NCI-H226 (cell line): ENCODE data around the gene CXCR5.

Source experiments
- DNase-seq: peaks from one replicate; pipeline ENCODE4 v3.0.0-alpha.2; 2015

CXCR5 gene

DNA sequence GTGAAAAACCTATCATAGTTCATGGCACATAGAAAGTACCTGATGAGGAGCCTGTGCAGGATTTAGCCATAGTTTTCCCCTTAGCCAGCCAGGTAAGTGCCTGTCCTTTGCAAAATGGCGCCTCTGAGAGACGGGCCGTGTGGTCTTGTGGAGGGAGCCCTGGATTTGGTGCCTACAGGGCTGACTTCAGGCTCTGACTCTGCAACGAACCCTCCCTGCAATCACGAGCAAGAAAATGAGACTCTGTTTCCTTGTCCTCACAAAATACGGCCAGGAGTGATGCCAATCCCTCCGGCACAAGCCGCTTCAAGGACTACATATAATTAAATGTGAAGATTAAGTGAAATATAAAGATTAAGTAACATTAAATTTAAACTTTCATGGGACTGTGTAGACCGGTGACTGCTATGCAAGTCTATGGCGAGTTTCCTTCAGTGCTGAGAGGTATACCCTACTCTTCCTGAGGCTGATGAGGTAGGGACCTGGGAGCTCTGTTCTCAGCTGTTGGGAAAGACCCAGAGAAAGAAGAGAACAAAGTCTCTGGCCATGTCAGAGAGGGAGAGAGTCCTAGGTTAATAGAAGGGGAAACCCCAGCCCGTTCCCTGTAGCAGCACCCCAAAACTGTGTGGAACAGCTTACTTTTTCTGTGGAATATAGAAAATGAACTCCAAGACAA is 6.1 kb upstream of the CXCR5 start:
- DNase-seq = no peak

DNA sequence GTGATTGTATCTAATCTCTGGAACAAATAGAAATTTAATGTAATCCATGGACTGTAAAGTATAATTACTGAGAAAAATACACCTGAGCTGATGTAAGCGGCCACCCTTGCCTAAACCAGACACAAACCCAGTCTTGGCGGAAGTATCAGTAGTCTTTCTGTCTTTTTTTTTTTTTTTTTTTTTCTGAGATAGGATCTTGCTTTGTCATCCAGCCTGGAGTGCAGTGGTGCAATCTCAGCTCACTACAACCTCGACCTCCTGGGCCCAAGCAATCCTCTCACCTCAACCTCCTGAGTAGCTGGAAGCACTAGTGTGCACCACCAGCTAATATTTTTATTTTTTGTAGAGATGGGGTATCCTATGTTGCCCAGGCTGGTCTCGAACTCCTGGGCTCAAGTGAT is 5.5 kb upstream of the CXCR5 start:
- no peak for DNase-seq

DNA sequence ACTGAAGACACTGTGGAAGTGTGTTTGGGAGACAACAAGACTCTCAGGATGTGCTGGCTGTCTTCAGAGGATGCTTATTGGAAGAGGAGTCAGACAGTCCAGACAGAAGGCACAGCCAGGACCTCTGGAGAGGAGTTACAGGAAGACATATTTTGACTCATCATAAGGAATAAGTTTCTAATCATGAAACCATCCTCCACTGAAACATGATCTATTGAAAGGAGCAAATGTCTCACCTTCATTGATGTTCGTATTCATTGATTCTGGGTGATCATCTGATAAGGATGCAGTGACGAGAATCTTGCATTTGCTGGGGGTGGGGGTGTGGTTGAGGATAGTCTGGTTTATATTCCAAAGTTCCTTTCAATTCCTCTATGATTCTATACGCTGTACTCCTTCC is 2.5 kb upstream of the CXCR5 start:
- DNase-seq = no peak

DNA sequence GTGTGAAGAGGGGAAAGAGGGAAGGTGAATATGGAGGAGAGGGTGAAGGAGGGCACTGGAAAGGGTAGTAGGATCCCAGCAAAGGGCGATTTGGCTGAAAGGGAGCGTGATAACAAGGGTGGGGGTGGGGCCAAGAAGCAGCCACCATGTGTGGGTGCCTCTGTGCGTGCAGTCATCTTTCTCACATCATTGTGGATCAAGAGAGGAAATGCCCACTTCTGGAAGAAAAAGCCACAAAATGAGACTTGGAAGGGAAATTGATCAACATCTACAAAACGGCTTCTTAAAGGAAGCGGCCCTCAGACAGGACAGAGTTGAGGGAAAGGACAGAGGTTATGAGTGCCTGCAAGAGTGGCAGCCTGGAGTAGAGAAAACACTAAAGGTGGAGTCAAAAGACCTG is 1.2 kb upstream of the CXCR5 start:
- no peak for DNase-seq

DNA sequence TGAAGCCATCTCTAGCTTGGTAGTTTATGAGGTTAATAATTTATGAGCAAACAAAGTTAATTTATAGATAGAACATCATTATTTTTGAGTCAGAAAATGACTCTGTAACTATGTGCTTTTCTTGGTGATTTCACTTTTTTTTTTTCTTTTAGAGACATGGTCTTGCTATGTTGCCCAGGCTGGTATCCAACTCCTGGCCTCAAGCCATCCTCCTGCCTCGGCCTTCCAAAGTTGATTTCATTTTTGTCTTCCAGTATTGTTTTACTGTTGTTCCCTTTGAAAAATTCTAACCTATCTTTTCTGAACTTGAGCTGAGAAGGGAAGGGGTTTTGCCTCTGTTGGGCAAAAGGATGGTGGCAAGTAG is 706 bp upstream of the CXCR5 start:
- DNase-seq = no peak

DNA sequence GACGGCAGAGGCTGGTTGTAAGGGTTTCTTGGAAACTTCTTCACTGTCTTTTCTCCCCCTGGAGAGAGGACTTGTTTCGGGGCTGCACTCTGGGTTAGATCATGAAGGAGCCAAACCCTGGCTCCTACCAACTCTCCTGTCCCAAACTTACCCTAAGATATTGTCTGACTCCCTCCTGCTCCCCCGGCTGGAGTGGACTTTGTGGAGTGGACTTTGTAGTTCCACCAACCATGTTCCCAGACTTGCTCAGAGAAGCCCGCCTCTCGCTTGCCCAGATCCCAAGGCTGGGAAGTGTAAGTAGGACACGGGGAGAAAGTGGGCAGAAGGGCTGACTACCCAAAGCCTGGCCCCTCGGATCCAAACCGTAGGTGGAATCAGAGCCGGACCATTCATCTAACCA is 1.2 kb downstream of the CXCR5 start:
- DNase-seq = no peak

DNA sequence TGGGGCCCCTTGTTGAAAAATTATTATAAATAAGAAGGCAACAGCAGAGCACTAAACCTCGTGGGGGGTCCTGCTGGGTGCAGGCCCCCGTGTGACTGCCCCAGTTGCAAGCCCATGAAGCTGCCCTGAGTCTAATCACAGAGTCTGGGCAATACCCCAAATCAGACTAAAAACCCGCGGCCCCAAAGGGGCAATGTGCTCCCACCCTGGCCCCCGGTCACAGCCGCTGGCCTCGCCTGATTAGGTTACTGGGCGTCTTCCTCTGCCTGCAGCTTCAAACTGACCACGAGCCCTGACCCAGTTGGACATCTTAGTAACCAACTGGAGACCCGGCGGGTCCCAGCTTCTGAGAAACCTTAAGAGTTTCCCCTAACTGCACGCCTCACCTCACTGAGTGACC is 1.6 kb downstream of the CXCR5 start:
- no peak for DNase-seq

DNA sequence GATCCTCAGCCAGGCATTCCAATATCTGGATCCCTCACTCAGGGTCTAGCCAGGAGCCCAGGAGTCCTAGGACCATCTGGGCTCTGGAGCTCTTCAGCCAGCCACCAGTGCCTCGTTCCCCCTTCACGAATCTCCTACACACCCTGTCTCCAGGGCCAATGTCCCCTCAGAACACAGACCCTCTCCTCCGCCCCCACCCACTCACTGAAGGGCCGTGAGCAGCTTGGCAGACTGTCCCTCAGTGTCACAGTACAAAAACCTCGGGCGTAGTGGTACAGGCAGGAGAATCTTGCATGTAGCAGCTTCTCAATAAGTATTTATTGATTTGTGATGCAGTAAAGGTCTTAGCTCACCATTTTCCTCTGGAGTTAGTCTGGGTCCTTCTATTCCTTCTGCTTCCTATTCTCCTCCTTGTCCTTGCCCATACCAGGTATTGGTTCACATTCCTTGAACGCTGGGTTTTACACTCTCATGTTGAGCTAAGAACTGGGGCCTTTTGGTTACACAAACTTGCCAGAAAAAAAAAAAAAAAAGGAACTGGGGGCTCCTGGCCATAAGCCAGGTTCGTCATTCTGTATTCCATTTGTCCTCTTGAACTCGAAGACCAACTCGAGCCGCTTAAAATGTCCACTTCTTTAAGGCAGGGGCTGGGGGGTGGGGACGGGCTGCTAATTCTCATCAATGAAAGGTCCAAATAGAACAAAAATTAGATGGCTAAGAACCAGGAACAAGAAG is 2.3 kb downstream of the CXCR5 start:
- no peak for DNase-seq

DNA sequence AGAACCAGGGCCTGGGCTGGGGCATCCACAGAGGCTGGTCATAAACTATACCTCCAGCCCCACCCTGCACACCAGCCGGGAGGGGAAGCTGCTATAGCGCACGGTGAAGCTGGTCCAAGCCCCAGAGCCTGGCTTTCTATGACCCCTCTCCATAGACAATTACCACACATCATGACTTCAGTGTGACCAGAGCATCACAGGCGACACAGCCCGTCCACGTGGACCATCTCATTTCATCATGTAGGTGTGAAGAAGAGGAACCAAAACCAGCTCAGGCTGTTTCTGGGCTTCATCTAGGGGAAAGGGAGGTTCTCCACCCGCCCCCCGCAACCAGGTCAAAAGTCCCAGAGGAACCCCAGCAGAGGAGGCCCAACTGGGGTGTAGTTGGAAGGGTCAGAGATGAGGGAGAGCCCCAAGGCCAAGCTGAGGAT is 3.0 kb downstream of the CXCR5 start:
- no peak for DNase-seq

DNA sequence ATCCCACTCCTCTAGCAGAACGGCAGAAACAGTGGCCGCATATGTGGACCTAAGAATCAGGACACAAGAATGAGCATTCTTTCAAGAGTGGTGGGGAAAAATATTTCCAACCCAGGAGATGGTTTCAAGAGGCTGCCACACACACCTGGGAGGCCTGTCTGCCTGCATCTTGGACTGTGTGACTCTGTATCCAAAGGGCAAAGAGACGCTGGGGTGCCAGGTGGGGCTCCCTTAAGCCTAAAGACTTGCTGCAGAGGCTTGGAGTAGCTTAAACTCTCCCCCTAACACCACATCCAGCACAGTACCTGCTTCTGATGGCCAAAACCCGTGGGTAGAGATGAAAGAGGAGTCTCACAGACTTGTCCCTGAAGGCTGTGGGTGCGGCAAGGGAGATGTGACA is 3.5 kb downstream of the CXCR5 start:
- no peak for DNase-seq

DNA sequence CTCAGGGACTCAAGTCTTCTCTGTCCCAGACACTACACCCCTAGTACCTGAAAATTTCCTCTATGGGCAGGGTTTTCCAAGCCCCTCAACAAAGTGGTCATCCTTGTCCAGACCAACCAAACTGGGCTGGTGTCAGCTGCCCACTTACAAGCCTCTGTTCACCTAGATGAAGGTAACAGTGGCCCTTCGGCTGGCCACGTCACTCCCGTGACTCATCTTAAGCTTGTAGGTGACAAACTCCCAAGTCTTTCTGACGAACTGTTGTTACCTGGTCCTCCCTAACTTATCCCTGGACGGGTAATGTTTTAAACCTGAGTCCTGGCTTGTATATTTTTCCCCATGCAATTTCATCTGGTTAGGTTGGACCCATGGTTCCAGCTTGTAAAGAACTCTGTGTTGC is 4.7 kb downstream of the CXCR5 start:
- DNase-seq = no peak

DNA sequence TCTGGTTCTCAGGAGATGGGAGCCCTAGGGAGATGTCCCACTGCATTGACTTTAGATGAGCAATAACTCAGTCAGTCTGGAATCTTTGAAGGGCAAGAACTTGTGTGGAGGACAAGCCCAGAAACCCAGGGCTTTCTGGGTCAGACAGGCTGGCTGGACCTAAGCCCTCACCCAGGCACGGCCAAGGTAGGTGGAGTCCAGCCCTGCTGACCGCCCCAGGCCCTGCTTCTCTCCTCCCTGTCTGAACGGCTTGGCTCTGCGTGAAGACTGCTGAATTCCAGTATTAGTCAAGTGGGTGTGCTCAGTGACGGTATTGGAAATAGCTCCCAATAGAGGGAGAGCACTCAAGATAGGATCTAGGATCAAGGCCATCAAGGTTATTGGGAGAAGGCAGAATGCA is 6.1 kb downstream of the CXCR5 start:
- no peak for DNase-seq

DNA sequence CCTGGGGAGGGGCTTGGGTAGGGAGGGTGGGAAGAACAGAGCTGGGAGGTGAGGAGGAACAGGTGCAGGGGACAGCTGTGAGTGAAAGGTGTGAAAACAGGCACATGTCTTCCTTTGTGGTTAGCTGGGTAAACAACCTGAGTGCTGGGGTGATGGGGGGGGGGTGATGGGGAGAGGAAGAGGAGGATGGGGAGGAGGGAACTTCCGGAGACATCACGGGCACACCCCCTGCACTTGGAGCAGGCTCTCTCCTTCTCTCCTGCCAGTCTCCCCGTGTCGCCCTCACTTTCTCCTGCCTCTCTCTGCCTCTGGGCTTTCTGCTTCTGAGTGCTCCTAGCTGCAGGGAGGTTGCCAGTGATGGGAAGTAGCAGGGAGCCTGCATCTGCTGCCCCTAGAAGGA is 8.8 kb downstream of the CXCR5 start:
- no peak for DNase-seq

DNA sequence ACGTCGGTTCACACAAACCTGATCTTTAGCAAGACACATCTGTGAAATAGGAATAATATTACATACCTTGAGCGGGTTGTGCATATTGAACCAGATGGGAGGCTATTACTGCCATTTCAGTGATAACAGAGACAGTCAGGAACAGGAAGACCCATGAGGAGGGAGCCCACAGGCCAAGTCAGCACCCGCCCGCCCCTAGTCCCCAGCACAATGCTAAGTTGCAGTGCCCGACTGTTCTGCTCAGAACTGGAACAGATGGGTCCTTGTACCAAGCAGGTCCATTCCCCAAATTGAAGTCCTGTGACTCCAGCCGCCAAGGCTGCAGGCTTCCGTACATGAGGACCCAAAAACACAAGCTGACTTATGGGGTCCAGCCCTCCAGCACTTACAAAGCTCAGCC is 9.3 kb downstream of the CXCR5 start:
- DNase-seq = no peak

DNA sequence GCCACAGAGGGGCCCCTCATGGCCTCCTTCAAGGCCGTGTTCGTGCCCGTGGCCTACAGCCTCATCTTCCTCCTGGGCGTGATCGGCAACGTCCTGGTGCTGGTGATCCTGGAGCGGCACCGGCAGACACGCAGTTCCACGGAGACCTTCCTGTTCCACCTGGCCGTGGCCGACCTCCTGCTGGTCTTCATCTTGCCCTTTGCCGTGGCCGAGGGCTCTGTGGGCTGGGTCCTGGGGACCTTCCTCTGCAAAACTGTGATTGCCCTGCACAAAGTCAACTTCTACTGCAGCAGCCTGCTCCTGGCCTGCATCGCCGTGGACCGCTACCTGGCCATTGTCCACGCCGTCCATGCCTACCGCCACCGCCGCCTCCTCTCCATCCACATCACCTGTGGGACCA is 10.0 kb downstream of the CXCR5 start:
- no peak for DNase-seq

DNA sequence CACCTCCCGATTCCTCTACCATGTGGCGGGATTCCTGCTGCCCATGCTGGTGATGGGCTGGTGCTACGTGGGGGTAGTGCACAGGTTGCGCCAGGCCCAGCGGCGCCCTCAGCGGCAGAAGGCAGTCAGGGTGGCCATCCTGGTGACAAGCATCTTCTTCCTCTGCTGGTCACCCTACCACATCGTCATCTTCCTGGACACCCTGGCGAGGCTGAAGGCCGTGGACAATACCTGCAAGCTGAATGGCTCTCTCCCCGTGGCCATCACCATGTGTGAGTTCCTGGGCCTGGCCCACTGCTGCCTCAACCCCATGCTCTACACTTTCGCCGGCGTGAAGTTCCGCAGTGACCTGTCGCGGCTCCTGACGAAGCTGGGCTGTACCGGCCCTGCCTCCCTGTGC is 10.5 kb downstream of the CXCR5 start:
- DNase-seq = no peak

DNA sequence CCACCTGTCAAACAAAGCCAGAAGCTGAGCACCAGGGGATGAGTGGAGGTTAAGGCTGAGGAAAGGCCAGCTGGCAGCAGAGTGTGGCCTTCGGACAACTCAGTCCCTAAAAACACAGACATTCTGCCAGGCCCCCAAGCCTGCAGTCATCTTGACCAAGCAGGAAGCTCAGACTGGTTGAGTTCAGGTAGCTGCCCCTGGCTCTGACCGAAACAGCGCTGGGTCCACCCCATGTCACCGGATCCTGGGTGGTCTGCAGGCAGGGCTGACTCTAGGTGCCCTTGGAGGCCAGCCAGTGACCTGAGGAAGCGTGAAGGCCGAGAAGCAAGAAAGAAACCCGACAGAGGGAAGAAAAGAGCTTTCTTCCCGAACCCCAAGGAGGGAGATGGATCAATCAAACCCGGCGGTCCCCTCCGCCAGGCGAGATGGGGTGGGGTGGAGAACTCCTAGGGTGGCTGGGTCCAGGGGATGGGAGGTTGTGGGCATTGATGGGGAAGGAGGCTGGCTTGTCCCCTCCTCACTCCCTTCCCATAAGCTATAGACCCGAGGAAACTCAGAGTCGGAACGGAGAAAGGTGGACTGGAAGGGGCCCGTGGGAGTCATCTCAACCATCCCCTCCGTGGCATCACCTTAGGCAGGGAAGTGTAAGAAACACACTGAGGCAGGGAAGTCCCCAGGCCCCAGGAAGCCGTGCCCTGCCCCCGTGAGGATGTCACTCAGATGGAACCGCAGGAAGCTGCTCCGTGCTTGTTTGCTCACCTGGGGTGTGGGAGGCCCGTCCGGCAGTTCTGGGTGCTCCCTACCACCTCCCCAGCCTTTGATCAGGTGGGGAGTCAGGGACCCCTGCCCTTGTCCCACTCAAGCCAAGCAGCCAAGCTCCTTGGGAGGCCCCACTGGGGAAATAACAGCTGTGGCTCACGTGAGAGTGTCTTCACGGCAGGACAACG is 11.7 kb downstream of the CXCR5 start:
- no peak for DNase-seq

DNA sequence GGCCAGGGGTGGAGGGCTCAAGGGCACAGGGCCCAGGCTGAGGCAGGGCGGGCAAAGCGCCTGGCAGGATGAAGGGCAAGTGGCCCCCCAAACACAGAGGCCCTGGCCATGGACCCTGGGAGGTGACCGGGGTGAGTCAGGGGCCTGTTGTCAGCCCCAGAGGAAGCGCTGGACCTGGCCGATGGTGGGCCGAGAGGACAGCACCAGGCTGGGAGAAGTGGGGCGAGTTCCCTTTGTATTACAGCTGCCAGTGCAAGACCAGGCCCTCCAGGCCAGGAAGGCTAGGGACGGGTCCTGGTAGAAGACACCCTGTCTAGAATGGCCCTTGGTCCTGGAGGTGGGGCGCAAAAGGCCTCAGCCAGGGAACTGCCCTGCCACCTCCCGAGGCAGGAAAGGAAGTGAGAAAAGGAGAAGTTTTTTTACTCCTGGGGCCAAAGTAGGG is 12.8 kb downstream of the CXCR5 start:
- no peak for DNase-seq

DNA sequence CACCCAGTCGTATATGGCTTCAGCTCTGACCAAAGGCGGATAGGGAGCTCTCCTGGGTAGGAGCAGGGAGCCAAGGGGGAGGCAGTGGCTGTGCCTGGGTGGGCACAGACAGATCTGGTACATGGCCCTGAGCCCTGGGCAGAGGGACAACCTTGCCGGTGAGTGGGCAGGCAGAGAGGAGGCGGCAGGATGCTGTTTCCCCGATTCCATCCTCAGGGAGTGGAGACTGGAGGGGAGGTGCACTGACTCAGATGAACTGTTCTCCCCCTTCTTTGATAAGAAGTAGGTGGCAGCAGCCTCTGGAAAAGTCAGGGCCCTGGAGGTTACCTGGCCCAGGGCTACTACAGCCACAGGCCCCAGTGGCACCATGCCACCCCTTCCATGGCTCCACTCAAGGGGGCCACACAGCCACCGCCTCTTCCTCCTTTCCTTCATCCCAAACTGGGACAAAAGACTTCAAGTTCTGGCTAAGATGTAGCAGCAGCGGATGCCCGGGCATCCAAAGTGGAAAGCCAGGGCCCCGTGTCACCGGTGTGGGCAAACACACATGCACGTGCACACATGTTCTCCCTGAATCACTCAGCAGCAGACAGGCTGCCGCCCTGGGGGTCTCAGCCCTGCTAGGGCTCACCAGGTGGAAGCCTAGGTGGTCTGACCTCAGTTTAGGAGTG is 13.4 kb downstream of the CXCR5 start:
- DNase-seq = no peak

DNA sequence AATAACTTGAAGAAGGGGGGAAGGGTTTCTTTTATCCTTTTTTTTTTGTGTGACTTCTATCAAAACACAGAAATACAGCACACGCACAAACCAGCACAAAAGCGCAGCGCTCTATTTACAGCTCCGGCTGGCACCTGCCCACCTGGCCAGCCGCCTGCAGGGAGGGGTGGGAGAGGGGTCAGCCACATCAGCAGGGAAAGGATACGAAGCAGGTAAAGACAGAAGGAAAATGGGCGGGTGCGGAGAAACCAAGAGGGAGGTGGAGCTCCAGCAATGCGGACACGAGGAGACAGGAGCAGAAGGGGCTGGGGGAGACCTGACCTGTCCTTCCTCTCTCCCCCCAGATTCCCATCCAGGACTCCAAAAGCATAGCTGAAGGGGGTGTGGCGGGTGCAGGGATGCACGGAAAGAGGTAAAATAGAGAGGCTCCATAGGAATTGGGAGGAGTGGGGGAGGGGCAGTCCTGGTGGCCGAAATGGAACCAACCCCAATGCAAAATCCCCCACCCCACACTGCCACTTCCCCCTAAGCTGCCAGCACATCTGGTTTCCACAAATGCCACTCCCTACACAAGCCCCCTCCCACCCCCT is 14.1 kb downstream of the CXCR5 start:
- DNase-seq = no peak

DNA sequence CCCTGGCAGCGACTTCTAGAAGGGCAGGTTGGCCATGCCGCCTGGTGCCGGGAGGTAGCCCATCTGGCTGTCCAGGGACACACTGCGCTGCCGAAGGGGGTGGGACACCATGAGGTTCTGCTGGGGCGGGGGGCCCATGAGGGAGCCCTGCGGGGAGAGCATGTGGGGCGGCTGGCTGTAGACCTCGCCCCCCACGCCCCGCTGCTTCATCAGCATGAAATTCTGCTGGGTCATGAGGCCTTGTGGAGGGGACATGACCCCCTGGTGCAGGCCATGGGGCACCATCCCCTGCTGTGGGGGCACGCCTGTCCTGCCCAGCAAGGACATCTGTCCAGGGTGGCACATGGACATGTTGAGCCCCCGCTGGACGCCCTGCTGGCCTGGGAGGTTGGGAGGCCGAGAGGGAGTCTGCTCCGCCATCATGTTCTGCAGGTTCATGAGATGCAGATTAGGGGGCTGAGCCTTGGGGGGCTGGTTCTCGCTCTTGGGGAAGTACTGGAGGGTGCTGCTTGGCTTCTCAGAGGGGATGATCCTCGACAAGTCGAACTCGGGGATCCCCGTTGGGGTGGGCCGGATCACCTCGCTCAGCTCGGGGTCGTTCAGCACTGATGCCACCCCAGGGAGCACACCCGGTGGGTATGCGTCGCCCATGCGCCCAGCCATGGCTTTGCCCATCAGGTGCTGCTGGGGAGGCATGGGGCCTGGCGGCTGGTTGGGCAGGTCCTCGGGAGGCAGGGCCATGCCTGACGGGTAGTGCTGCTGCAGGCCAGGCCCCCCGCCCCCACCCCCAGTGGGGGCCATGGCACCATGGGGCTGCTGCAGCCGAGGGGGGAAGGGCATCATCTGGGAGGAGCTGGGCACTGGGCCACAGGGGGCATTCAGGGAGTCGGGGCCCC is 15.0 kb downstream of the CXCR5 start:
- no peak for DNase-seq

DNA sequence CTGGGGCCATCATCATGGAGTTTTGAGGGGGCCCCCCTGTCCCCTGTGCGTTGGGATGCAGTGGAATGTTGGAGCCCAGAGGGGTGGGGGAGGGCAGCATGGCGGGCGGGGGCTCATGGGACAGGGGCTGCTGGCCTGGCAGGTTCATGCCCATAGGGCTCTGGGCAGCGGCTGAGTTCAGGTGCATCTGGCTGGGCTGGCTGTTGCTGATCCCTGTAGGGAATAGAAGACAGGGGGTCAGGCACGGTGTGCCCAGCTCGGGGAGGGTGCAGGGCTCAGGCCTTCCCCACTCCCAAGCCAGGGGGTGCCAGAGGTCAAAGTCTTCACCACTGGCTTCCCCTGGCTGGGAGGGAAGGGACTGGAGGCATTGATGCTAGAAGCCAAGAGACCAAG is 15.6 kb downstream of the CXCR5 start:
- DNase-seq = no peak
